Islet of Langerhans (tissue), 1 donor: ENCODE results near the gene FGFR1OP2.
"Not testable (repeated sequence)": the region's sequence is repeated elsewhere in the genome, so short reads cannot be mapped to it uniquely, and the experiment has no call there.

Experiments used
- FAIRE-seq: peaks from one replicate; lab custom pipeline; 2011; peaks lifted over from hg19 to GRCh38; lab: Jason Lieb, UNC

Gene FGFR1OP2

GRCh38 chr12:26937863-26938700 is at the start of gene FGFR1OP2, which contains the start of gene INTS13:
Gene FGFR1OP2 (plus strand): TSS chr12:26938470. CDS start chr12:26954159, 15,689 bp downstream.
Gene INTS13 (minus strand): TSS chr12:26937981. CDS start chr12:26936803, 1,178 bp downstream.
- FAIRE-seq: no peak

- FAIRE-seq: no peak
Measured at GRCh38 chr12:26890784-26891183, 47.5 kb upstream of the FGFR1OP2 start.

- FAIRE-seq: no peak
Measured at GRCh38 chr12:26891704-26892103, 46.6 kb upstream of the FGFR1OP2 start.

GRCh38 chr12:26895672-26896071 is 42.6 kb upstream of the FGFR1OP2 start:
- FAIRE-seq: no peak

- FAIRE-seq: no peak
Measured at GRCh38 chr12:26896913-26897312, 41.4 kb upstream of the FGFR1OP2 start.

GRCh38 chr12:26903396-26903795 is 34.9 kb upstream of the FGFR1OP2 start:
- not testable (repeated sequence) for FAIRE-seq

- no peak for FAIRE-seq
Measured at GRCh38 chr12:26906024-26906423, 32.2 kb upstream of the FGFR1OP2 start.

- FAIRE-seq: no peak
Measured at GRCh38 chr12:26906704-26907103, 31.6 kb upstream of the FGFR1OP2 start.

- FAIRE-seq: peak; percentile 27
Measured at GRCh38 chr12:26918321-26919215, 19.7 kb upstream of the FGFR1OP2 start.

- FAIRE-seq: no peak
Measured at GRCh38 chr12:26919216-26919555, 19.1 kb upstream of the FGFR1OP2 start.

GRCh38 chr12:26921886-26922285 is 16.4 kb upstream of the FGFR1OP2 start:
- FAIRE-seq: no peak

- FAIRE-seq: no peak
Measured at GRCh38 chr12:26928661-26929060, 9.6 kb upstream of the FGFR1OP2 start.

- no peak for FAIRE-seq
Measured at GRCh38 chr12:26929590-26929989, 8.7 kb upstream of the FGFR1OP2 start.

GRCh38 chr12:26935636-26936378 is 2.5 kb upstream of the FGFR1OP2 start:
- no peak for FAIRE-seq

- FAIRE-seq: no peak
Measured at GRCh38 chr12:26936559-26937442, 1.5 kb upstream of the FGFR1OP2 start.

GRCh38 chr12:26937443-26937862 is 817 bp upstream of the FGFR1OP2 start:
- no peak for FAIRE-seq

GRCh38 chr12:26938701-26939062 is 412 bp downstream of the FGFR1OP2 start:
- no peak for FAIRE-seq

- FAIRE-seq: no peak
Measured at GRCh38 chr12:26939192-26939832, 1.0 kb downstream of the FGFR1OP2 start.

GRCh38 chr12:26939953-26940352 is 1.7 kb downstream of the FGFR1OP2 start:
- FAIRE-seq: no peak

GRCh38 chr12:26940516-26941214 is 2.4 kb downstream of the FGFR1OP2 start:
- no peak for FAIRE-seq
